H1 (cell line): ENCODE data around the gene ZNF593. TPM values are rescaled to one million over a fixed set of nuclear protein-coding genes. Genes with fewer than 3 reads are reported as not detected.

Experiments used
- CTCF ChIA-PET: fragments of 300-600 bp; sonication (Branson Sonifier 250); formaldehyde crosslinking; loops from one replicate; lab custom pipeline; 2021; ENCODE audit not compliant: partially characterized antibody; lab: Charles Lee
- POLR2A ChIA-PET: fragments of 300-600 bp; sonication (Branson Sonifier 250); formaldehyde crosslinking; loops from one replicate; lab custom pipeline; 2021; ENCODE audit warnings: inconsistent platforms; ENCODE audit not compliant: partially characterized antibody; lab: Charles Lee
- DNase-seq, 2 experiments: peaks; one replicate each; pipeline versions ENCODE4 v3.0.0 to v3.0.0-alpha.2; 2010 to 2022; ENCODE audit warnings: low spot score in 2 of 2, low read depth in 1 of 2, mixed read lengths in 1 of 2
- FAIRE-seq: peaks from 2 replicates; lab custom pipeline; 2011; peaks lifted over from hg19 to GRCh38; lab: Jason Lieb, UNC
- H2AFZ ChIP-seq: 2 replicates; pipeline ENCODE4 v1.8.1; 2012; ENCODE audit warnings: low read length, inconsistent platforms
- H2AK5ac ChIP-seq: 2 replicates; pipeline ENCODE4 v1.6.1; 2013; ENCODE audit warnings: low read depth, low read length
- H2BK120ac ChIP-seq: replicated peaks from 2 replicates; pipeline ENCODE3; 2013; ENCODE audit warnings: low read depth, low read length, inconsistent platforms
- H2BK12ac ChIP-seq: 2 replicates; pipeline ENCODE4 v1.6.1; 2013; ENCODE audit warnings: low read depth, low read length
- H2BK15ac ChIP-seq: 2 replicates; pipeline ENCODE4 v1.6.1; 2013; ENCODE audit warnings: low read length
- H2BK20ac ChIP-seq: 2 replicates; pipeline ENCODE4 v1.6.1; 2013; ENCODE audit warnings: low read length
- H2BK5ac ChIP-seq: 2 replicates; pipeline ENCODE4 v1.6.1; 2013; ENCODE audit warnings: low read depth, low read length
- H3K14ac ChIP-seq: 2 replicates; pipeline ENCODE4 v1.6.1; 2013; ENCODE audit warnings: inconsistent platforms; ENCODE audit not compliant: insufficient read length
- H3K18ac ChIP-seq: 2 replicates; pipeline ENCODE4 v1.6.1; 2013; ENCODE audit warnings: low read length; ENCODE audit errors: extremely low read depth
- H3K23ac ChIP-seq: 2 replicates; pipeline ENCODE4 v1.6.1; 2013; ENCODE audit warnings: inconsistent platforms; ENCODE audit not compliant: insufficient read length
- H3K23me2 ChIP-seq: 2 replicates; pipeline ENCODE4 v1.6.1; 2013; ENCODE audit warnings: low read depth, low read length
- H3K27ac ChIP-seq: 2 replicates; pipeline ENCODE4 v1.6.1; 2011; ENCODE audit warnings: low read depth, low read length, inconsistent platforms
- H3K27me3 ChIP-seq, 4 experiments: replicated peaks in 1 of 4; 1 replicate in 1 of 4; 2 replicates in 3 of 4; pipeline versions ENCODE4 v1.6.1 to v1.8.1; 2011 to 2013; ENCODE audit warnings: low read length in 3 of 4, mild to moderate bottlenecking in 3 of 4, inconsistent platforms in 2 of 4, mixed read lengths in 2 of 4, moderate library complexity in 1 of 4; ENCODE audit not compliant: control insufficient read depth in 3 of 4, insufficient read depth in 3 of 4; ENCODE audit errors: extremely low read depth in 1 of 4
- H3K36me3 ChIP-seq, 4 experiments: 2 replicates each; pipeline versions ENCODE4 v1.6.1 to v1.8.1; 2011 to 2013; ENCODE audit warnings: mild to moderate bottlenecking in 4 of 4, low read length in 3 of 4, moderate library complexity in 2 of 4, control low read depth in 1 of 4, inconsistent platforms in 1 of 4; ENCODE audit not compliant: insufficient read depth in 4 of 4, control insufficient read depth in 2 of 4
- H3K4ac ChIP-seq: replicated peaks from 2 replicates; pipeline ENCODE3; 2013; ENCODE audit warnings: low read length, low read depth, mixed read lengths, inconsistent platforms; ENCODE audit not compliant: insufficient read length
- H3K4me1 ChIP-seq, 4 experiments: replicated peaks in 1 of 4; 1 replicate in 1 of 4; 2 replicates in 3 of 4; pipeline versions ENCODE4 v1.6.1 to v1.8.1; 2011 to 2013; ENCODE audit warnings: low read length in 3 of 4, inconsistent platforms in 2 of 4, mixed read lengths in 1 of 4; ENCODE audit not compliant: insufficient read depth in 4 of 4, control insufficient read depth in 3 of 4
- H3K4me2 ChIP-seq, 2 experiments: 2 replicates each; pipeline versions ENCODE4 v1.6.1 to v1.8.1; 2011 to 2013; ENCODE audit warnings: low read depth in 2 of 2, low read length in 2 of 2, control low read depth in 1 of 2, inconsistent platforms in 1 of 2, mild to moderate bottlenecking in 1 of 2; ENCODE audit not compliant: insufficient read depth in 1 of 2
- H3K4me3 ChIP-seq, 4 experiments: fragments of 200-600, 300-600 bp in 1 of 4; sonication (generic), shearing (Covaris generic), sonication (Bioruptor Twin) in 1 of 4; 2 replicates each; pipeline versions ENCODE4 v1.5.1 to v1.8.1; 2011 to 2016; ENCODE audit warnings: low read length in 4 of 4, low read depth in 3 of 4, control low read depth in 2 of 4, inconsistent platforms in 2 of 4, mild to moderate bottlenecking in 2 of 4, mixed read lengths in 1 of 4, moderate library complexity in 1 of 4; ENCODE audit not compliant: insufficient read depth in 2 of 4; ENCODE audit errors: extremely low read depth in 1 of 4
- H3K56ac ChIP-seq: replicated peaks from 2 replicates; pipeline ENCODE3; 2013; ENCODE audit warnings: low read depth, mild to moderate bottlenecking, mixed read lengths, low read length, inconsistent platforms; ENCODE audit not compliant: insufficient read length
- H3K79me1 ChIP-seq: 2 replicates; pipeline ENCODE4 v1.6.1; 2013; ENCODE audit warnings: low read depth, low read length, control low read depth
- H3K79me2 ChIP-seq, 2 experiments: 2 replicates each; pipeline versions ENCODE4 v1.6.1 to v1.8.1; 2012 to 2013; ENCODE audit warnings: low read length in 2 of 2, mild to moderate bottlenecking in 2 of 2, inconsistent platforms in 1 of 2; ENCODE audit not compliant: insufficient read depth in 2 of 2, control insufficient read depth in 1 of 2
- H3K9ac ChIP-seq, 4 experiments: replicated peaks in 1 of 4; 1 replicate in 1 of 4; 2 replicates in 3 of 4; pipeline versions ENCODE4 v1.6.1 to v1.8.1; 2011 to 2013; ENCODE audit warnings: low read depth in 3 of 4, low read length in 3 of 4, control low read depth in 2 of 4, mild to moderate bottlenecking in 2 of 4, moderate library complexity in 2 of 4, inconsistent platforms in 1 of 4; ENCODE audit errors: extremely low read depth in 1 of 4
- H3K9me3 ChIP-seq, 2 experiments: 2 replicates each; pipeline versions ENCODE4 v1.6.1 to v1.8.1; 2012 to 2013; ENCODE audit warnings: mild to moderate bottlenecking in 2 of 2, moderate library complexity in 2 of 2, control low read depth in 1 of 2, inconsistent platforms in 1 of 2, low read depth in 1 of 2, low read length in 1 of 2, mixed read lengths in 1 of 2; ENCODE audit not compliant: insufficient read depth in 2 of 2
- H4K20me1 ChIP-seq, 2 experiments: replicated peaks in 1 of 2; 2 replicates each; pipeline versions ENCODE3 to v1.8.1; 2011 to 2013; ENCODE audit warnings: inconsistent platforms in 2 of 2, low read length in 2 of 2, mild to moderate bottlenecking in 1 of 2; ENCODE audit not compliant: insufficient read depth in 2 of 2, control insufficient read depth in 1 of 2
- H4K5ac ChIP-seq: 2 replicates; pipeline ENCODE4 v1.6.1; 2013; ENCODE audit warnings: low read length, low read depth, mixed read lengths, inconsistent platforms; ENCODE audit not compliant: insufficient read length
- H4K8ac ChIP-seq: 2 replicates; pipeline ENCODE4 v1.8.0; 2013; ENCODE audit warnings: mild to moderate bottlenecking, moderate library complexity, low read length, inconsistent platforms; ENCODE audit not compliant: insufficient read depth; ENCODE audit errors: extremely low read depth
- H4K91ac ChIP-seq: replicated peaks from 2 replicates; pipeline ENCODE3; 2013; ENCODE audit warnings: low read length, mixed read lengths, inconsistent platforms; ENCODE audit not compliant: insufficient read length
- BACH1 ChIP-seq: IDR thresholded peaks from 2 replicates; pipeline ENCODE4 v1.6.1; 2012; ENCODE audit warnings: low read length, improper control_type of control experiment
- CBX8 ChIP-seq: fragments of 300-800, 300-1000 bp; sonication (generic); IDR thresholded peaks from 2 replicates; pipeline ENCODE4 v1.7.1; 2016; ENCODE audit warnings: low read depth, low read length, borderline replicate concordance
- EP300 ChIP-seq, 2 experiments: IDR thresholded peaks; 1 replicate in 1 of 2; 2 replicates in 1 of 2; pipeline ENCODE4 v1.6.1; 2011 to 2012; ENCODE audit warnings: low read depth in 2 of 2, low read length in 2 of 2, mild to moderate bottlenecking in 2 of 2, borderline replicate concordance in 1 of 2, inconsistent platforms in 1 of 2, moderate library complexity in 1 of 2
- NRF1 ChIP-seq: IDR thresholded peaks from 2 replicates; pipeline ENCODE4 v1.6.1; 2011; ENCODE audit warnings: mild to moderate bottlenecking, low read depth, low read length, improper control_type of control experiment
- POLR2AphosphoS5 ChIP-seq: IDR thresholded peaks from 2 replicates; pipeline ENCODE4 v1.6.1; 2011; ENCODE audit warnings: low read depth, low read length
- RNF2 ChIP-seq: fragments of 200-900, 300-1000 bp; sonication (generic); IDR thresholded peaks from 2 replicates; pipeline ENCODE4 v1.7.1; 2016; ENCODE audit warnings: borderline replicate concordance, low read depth, mild to moderate bottlenecking, antibody characterized with exemption, low read length; ENCODE audit not compliant: poor library complexity, severe bottlenecking; ENCODE audit errors: missing control alignments
- SUZ12 ChIP-seq: fragments of 200-600 bp; sonication (generic); IDR thresholded peaks from 2 replicates; pipeline ENCODE4 v1.6.1; 2012; ENCODE audit warnings: mild to moderate bottlenecking, inconsistent platforms, low read length, moderate library complexity, mixed read lengths
- TAF7 ChIP-seq: optimal IDR thresholded peaks from 2 replicates; pipeline ENCODE3; 2011; ENCODE audit warnings: low read depth, mild to moderate bottlenecking, inconsistent platforms, low read length, moderate library complexity, borderline replicate concordance
- WGBS, 2 experiments: shearing (Covaris generic) in 1 of 2; methylation state at CpG; one replicate each; pipeline versions ENCODE4 v1.1.6 to v1.1.7; 2013 to 2015; ENCODE audit warnings: low lambda C conversion rate in 2 of 2, mixed read lengths in 2 of 2, inconsistent platforms in 1 of 2, low coverage in 1 of 2, missing lambda C conversion rate in 1 of 2; ENCODE audit not compliant: insufficient replicate concordance in 2 of 2, insufficient coverage in 1 of 2, insufficient read length in 1 of 2; ENCODE audit errors: extremely low coverage in 1 of 2, missing lambda C conversion rate in 1 of 2; 5-methylcytosine and 5-hydroxymethylcytosine counted together
- polyA plus RNA-seq, 7 experiments: library from polyadenylated mRNA; depleted of rRNA in 3 of 7; stranded (reverse) in 5 of 7; unstranded in 2 of 7; fragments of >200 nt in 5 of 7; fragments of 200-250 nt in 2 of 7; gene quantifications; 1 replicate in 5 of 7; 2 replicates in 1 of 7; 4 replicates in 1 of 7; pipeline versions ENCODE4 v1.2.1 to v1.2.3, GENCODE V29; 2011 to 2013; ENCODE audit warnings: missing spikeins in 2 of 7, mixed read lengths in 2 of 7
- total RNA-seq: library from RNA; stranded (reverse); fragmentation: NEBNext Ultra II Directional; extraction: Animal tissue kit (Norgen Biotek cat#: 25700); gene quantifications from 2 replicates; pipeline ENCODE4 v1.2.1, GENCODE V29; 2021
- TF ChIP-seq, protein P1 (sequence below): IDR thresholded peaks from 2 replicates; pipeline ENCODE4 v1.6.1; 2011; ENCODE audit warnings: low read length, improper control_type of control experiment
- TF ChIP-seq, protein P2 (sequence below): IDR thresholded peaks from 2 replicates; pipeline ENCODE4 v1.6.1; 2012; ENCODE audit warnings: inconsistent platforms
- TF ChIP-seq, protein P3 (sequence below): IDR thresholded peaks from 2 replicates; pipeline ENCODE4 v1.6.1; 2012; ENCODE audit warnings: inconsistent platforms

ZNF593 gene
- total and polyA plus RNA-seq, 2 of the 8 experiments (the other 6 are each of a cell fraction or from before 2014, with no cell fraction given): 38.2 to 68.0 TPM

DNA sequence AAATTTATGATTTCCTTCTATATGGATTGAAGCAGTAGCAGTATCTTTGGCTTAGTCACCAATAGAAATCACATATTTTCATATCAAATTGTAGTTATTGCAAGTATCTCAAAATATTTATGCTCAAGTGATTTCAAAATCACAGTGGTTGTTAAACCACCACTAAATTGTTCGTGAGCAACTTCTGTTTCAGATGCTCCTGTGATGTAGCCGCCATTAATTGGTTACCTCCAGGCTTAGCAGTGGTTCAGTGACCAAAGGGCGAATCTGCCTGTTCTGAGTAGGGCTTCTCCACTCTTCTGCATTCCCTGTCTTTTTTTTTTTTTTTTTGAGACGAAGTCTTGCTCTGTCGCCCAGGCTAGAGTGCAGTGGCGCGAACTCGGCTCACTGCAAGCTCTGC lies 5.6 kb downstream of the ZNF593 start:
- H2BK12ac ChIP-seq: no peak overlapping the region
- H3K9me3 ChIP-seq: no peaks in the 10 kb centered on the region
- no peak overlapping the region for H4K91ac ChIP-seq
- H3K36me3 ChIP-seq: no peaks in the 10 kb centered on the region; a peak in 1 of 8 replicates
- H3K79me2 ChIP-seq: peaks cover 0 to 4% of the 10 kb centered on the region in 2 experiments; a peak in 2 of 4 replicates
- H3K27me3 ChIP-seq: no peaks in the 10 kb centered on the region
- no peak overlapping the region for H4K8ac ChIP-seq
- 87% methylated on average over 3 of the region's 8 CpGs; no CpG with 5 or more reads in 1 of the 2 experiments for WGBS, 2 experiments
- no peak overlapping the region for H3K9ac ChIP-seq
- ChIA-PET CTCF (interaction anchor here (2.6 to 16.2 kb wide), 3 partner anchors 10 to 59 kb away, joined by 9 to 159 read pairs (median 54); partner anchors contain the start of genes CATSPER4 and CEP85), POLR2A (interaction anchor here (0.7 to 1.3 kb wide), 2 partner anchors 15 to 72 kb away, joined by 3 read pairs; partner anchors contain the start of gene CATSPER4)
- no peak for FAIRE-seq
- no peak overlapping the region for H3K4me3 ChIP-seq
- no peak overlapping the region for H3K23ac ChIP-seq
- H4K5ac ChIP-seq: no peak overlapping the region
- no peak overlapping the region for H3K4ac ChIP-seq
- H2BK120ac ChIP-seq: no peak overlapping the region
- no peak overlapping the region for H2BK5ac ChIP-seq
- H3K23me2 ChIP-seq: peaks cover 3% of the 10 kb centered on the region; the same call in 1 of the 2 replicates
- H3K27ac ChIP-seq: no peak overlapping the region
- no peak overlapping the region for H2BK15ac ChIP-seq
- H2BK20ac ChIP-seq: no peak overlapping the region
- no peak overlapping the region for H3K18ac ChIP-seq
- peaks cover 2 to 4% of the 10 kb centered on the region in 2 experiments for H4K20me1 ChIP-seq
- H3K56ac ChIP-seq: no peak overlapping the region
- H2AK5ac ChIP-seq: no peak overlapping the region
- no peak for DNase-seq
- H3K4me2 ChIP-seq: no peak overlapping the region
- no peak overlapping the region for H3K14ac ChIP-seq
- H2AFZ ChIP-seq: no peak overlapping the region
- peaks cover 0 to 6% (median 2%) of the 10 kb centered on the region in 4 experiments; a peak in 6 of 7 replicates for H3K4me1 ChIP-seq
- peaks cover 4% of the 10 kb centered on the region for H3K79me1 ChIP-seq
- TF ChIP-seq EP300 (IDR thresholded peaks at IDR 0.05; ENCODE audit: borderline replicate concordance in 1 of 2, low read depth in 2 of 2, low read length in 2 of 2): no peak
- no peak for TF ChIP-seq BACH1
- no peak for TF ChIP-seq POLR2AphosphoS5
- TF ChIP-seq CBX8: no peak
- TF ChIP-seq, protein P1, sequence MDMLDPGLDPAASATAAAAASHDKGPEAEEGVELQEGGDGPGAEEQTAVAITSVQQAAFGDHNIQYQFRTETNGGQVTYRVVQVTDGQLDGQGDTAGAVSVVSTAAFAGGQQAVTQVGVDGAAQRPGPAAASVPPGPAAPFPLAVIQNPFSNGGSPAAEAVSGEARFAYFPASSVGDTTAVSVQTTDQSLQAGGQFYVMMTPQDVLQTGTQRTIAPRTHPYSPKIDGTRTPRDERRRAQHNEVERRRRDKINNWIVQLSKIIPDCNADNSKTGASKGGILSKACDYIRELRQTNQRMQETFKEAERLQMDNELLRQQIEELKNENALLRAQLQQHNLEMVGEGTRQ: no peak
- TF ChIP-seq, protein P2, sequence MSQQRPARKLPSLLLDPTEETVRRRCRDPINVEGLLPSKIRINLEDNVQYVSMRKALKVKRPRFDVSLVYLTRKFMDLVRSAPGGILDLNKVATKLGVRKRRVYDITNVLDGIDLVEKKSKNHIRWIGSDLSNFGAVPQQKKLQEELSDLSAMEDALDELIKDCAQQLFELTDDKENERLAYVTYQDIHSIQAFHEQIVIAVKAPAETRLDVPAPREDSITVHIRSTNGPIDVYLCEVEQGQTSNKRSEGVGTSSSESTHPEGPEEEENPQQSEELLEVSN: no peak
- TF ChIP-seq TAF7: no peak
- TF ChIP-seq, protein P3, sequence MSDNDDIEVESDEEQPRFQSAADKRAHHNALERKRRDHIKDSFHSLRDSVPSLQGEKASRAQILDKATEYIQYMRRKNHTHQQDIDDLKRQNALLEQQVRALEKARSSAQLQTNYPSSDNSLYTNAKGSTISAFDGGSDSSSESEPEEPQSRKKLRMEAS: no peak
- no peak for TF ChIP-seq SUZ12
- no peak for TF ChIP-seq RNF2
- TF ChIP-seq NRF1: no peak
